ENCODE data around the gene RAD51.

Gene RAD51

DNA sequence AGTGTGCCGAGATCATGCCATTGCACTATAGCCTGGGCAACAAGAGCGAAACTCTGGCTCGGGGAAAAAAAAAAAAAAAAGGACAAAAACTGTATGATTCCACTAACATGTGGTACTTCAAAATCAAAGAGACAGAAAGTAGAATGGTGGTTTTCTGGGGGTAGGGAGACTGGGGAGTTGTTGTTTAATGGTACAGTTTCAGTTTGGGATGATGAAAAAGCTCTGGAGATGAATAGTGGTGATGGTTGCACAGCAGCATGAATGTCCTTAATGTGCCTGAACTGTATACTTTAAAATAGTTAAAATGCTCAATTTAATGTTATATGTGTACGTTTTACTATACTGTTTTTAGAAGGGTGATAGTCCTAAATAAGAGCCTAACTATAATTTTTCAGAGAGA, 27.4 kb downstream of the RAD51 start:
- TF ChIP-seq, protein P1, sequence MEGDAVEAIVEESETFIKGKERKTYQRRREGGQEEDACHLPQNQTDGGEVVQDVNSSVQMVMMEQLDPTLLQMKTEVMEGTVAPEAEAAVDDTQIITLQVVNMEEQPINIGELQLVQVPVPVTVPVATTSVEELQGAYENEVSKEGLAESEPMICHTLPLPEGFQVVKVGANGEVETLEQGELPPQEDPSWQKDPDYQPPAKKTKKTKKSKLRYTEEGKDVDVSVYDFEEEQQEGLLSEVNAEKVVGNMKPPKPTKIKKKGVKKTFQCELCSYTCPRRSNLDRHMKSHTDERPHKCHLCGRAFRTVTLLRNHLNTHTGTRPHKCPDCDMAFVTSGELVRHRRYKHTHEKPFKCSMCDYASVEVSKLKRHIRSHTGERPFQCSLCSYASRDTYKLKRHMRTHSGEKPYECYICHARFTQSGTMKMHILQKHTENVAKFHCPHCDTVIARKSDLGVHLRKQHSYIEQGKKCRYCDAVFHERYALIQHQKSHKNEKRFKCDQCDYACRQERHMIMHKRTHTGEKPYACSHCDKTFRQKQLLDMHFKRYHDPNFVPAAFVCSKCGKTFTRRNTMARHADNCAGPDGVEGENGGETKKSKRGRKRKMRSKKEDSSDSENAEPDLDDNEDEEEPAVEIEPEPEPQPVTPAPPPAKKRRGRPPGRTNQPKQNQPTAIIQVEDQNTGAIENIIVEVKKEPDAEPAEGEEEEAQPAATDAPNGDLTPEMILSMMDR (IDR thresholded peaks at IDR 0.05; ENCODE audit: insufficient read depth, low read depth, low read length, missing control alignments) = no peak
- DNase-seq (ENCODE audit: low read depth) = no peak
- no peak overlapping the region for H3K4me3 ChIP-seq (ENCODE audit: low read length)

DNA sequence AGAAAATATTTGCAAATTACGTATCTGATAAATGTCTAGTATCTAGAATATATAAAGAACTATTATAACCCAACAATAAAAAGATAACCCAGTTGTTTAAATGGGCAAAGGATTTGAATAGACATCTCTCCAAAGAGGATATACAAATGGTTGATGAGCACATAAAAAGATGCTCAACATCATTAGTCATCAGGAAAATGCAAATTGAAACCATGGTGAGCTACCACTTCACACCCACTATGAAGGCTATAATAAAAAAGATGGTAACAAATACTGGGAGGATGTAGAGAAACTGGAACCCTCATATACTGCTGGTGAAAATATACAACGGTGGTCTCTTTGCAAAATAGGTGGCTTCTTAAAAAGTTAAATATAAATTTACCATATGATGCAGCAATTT, 28.0 kb downstream of the RAD51 start:
- H3K4me3 ChIP-seq (ENCODE audit: low read length) = no peak overlapping the region
- TF ChIP-seq, protein P1 (IDR thresholded peaks at IDR 0.05; ENCODE audit: insufficient read depth, low read depth, low read length, missing control alignments) = no peak
- peak; percentile 28 for DNase-seq (ENCODE audit: low read depth)

DNA sequence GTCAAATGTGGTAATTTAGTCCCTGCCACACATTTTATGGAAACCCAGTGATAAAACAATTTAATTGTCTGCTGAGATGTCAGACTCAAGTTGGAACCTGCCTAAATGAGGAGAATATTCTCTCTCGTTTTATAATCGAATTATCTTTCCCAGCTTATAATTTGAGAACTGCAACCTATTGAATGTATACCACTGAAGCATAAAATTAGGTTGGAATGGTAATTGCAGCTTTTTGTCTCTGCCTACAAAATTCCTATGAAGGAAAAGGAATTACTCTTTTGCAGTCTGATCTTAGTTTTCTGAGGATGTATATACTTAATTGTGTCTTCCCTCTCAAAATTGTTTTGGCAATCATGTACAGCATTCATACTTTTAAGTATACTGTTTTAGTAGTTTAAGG, 28.9 kb downstream of the RAD51 start:
- TF ChIP-seq, protein P1 (IDR thresholded peaks at IDR 0.05; ENCODE audit: insufficient read depth, low read depth, low read length, missing control alignments) = no peak

DNA sequence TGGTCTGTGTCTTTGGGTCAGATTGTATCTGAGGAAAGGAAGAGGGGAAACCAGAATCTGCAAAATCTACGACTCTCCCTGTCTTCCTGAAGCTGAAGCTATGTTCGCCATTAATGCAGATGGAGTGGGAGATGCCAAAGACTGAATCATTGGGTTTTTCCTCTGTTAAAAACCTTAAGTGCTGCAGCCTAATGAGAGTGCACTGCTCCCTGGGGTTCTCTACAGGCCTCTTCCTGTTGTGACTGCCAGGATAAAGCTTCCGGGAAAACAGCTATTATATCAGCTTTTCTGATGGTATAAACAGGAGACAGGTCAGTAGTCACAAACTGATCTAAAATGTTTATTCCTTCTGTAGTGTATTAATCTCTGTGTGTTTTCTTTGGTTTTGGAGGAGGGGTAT, 36.1 kb downstream of the RAD51 start:
- TF ChIP-seq, protein P1 (IDR thresholded peaks at IDR 0.05; ENCODE audit: insufficient read depth, low read depth, low read length, missing control alignments) = no peak
- H3K4me3 ChIP-seq (ENCODE audit: low read length) = no peak overlapping the region
- DNase-seq (ENCODE audit: low read depth) = no peak

More for the DNA sequence above, 28.9 kb downstream of the RAD51 start:
- DNase-seq (ENCODE audit: low read depth) = no peak
- H3K4me3 ChIP-seq (ENCODE audit: low read length) = no peak overlapping the region

DNA sequence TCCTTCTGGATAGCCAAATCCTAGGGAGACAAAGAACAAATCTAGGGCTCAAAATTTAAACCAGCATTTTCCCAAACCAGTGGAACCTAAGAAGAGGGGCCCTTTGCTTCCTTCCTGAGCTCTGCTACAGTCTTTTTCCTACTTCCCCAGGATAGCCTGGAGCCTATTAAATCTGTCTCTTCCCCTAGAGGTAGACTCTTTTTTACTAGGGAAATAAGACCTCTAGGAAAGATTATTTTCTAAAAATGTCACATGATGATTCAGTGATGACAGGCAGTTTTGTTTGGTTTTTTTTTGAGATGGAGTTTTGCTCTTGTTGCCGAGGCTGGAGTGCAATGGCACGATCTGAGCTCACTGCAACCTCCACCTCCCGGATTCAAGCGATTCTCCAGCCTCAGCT, 41.6 kb downstream of the RAD51 start:
- DNase-seq (ENCODE audit: low read depth) = no peak
- TF ChIP-seq, protein P1 (IDR thresholded peaks at IDR 0.05; ENCODE audit: insufficient read depth, low read depth, low read length, missing control alignments) = no peak
- no peak overlapping the region for H3K4me3 ChIP-seq (ENCODE audit: low read length)

DNA sequence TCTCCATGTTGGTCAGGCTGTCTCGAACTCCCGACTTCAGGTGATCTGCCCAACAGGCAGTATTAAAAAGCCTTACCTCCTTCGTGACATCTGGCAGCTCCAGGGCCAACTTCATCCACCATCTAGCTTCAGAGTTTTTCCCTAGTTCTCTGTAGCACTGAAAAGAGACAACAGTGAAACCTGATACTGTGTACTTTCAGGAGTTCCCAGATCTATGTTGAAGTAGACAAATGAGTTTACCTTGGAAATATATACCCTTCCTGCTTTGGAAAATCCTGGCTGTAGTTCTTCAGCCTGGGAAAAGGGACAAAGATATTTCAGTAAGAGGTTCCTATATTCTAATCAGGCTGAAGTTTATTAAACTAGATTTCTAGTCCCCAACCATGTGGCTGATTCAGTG, 42.1 kb downstream of the RAD51 start:
- TF ChIP-seq, protein P1 (IDR thresholded peaks at IDR 0.05; ENCODE audit: insufficient read depth, low read depth, low read length, missing control alignments) = no peak
- DNase-seq (ENCODE audit: low read depth) = no peak
- no peak overlapping the region for H3K4me3 ChIP-seq (ENCODE audit: low read length)

DNA sequence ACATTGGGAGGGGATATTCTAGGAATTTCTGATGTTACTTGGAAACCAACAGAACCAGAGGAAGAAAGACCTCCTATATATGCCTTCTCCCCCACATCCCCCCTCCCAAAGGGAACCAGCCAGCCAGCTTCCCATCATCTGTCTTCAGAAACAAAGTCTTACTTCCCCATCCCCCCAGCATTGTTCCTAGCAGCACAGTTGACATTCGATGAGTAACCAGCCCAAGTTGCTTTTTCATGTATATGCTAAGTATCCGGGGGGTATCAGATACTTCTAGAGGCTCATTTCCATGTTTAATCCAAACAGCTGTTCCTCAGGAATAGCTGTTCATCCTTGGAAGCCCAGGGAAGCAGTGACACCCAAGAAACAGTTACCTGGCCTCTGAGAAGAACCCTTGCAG, 44.1 kb downstream of the RAD51 start:
- TF ChIP-seq, protein P1 (IDR thresholded peaks at IDR 0.05; ENCODE audit: insufficient read depth, low read depth, low read length, missing control alignments) = no peak
- no peak overlapping the region for H3K4me3 ChIP-seq (ENCODE audit: low read length)
- no peak for DNase-seq (ENCODE audit: low read depth)

All from epithelial cell of esophagus (primary cell).